GM18502 (cell line): ENCODE results near the gene IL19.
"Not testable (repeated sequence)": the region's sequence is repeated elsewhere in the genome, so short reads cannot be mapped to it uniquely, and the experiment has no call there.

Experiments used
- ATAC-seq: cut with Tn5 transposase; IDR thresholded peaks from one replicate; pipeline ENCODE4 v1.9.1; 2021; ENCODE audit warnings: mild to moderate bottlenecking; ENCODE audit not compliant: unreplicated experiment, poor library complexity

IL19 gene

GRCh38 chr1:206771338-206771692 is 742 bp downstream of the IL19 start:
- no peak for ATAC-seq

- no peak for ATAC-seq
Observed at GRCh38 chr1:206772243-206772937, 1.8 kb downstream of the IL19 start, which contains the start of gene IL10. IL10 (minus strand) TSS chr1:206772494; CDS start chr1:206772435, 59 bp downstream.

DNA sequence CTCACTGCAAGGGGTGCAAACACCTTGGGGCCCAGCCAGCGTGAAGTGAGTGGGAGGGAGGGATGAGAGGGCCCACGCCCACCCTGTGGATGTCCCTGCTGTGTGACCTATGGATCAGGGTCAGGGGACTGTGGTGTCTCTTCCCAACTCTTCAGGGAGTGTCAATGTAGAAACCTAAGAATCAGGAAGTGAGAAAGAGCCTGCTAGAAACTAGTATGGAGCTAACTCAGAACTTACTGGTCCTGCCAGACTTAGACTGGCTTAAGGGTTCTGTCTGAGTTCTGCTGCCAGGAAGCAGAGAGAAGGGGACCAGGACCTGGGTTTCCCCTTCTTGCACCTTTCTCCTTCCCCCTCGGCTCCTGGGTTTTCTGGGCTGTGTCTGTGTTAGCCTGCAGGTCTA is 3.5 kb downstream of the IL19 start:
- ATAC-seq, result no peak

DNA sequence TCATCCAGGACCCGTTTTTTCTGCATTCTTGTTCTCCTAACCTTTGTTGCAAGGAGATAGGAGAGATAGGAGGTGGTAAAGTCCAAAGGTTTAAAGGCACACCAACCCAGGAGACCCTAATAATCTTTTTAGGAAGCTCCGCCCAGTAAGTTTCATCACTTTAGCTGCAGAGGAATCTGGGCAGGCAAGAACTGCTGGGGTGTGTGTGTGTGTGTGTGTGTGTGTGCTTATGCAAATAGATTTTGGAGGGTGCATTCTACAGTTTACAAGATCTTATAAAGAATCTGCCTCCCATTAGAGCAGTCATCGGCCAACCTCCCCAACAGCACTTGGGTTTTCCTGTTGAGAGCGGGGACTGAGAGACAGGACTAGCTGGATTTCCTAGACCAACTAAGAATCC is 5.7 kb downstream of the IL19 start:
- no peak for ATAC-seq

DNA sequence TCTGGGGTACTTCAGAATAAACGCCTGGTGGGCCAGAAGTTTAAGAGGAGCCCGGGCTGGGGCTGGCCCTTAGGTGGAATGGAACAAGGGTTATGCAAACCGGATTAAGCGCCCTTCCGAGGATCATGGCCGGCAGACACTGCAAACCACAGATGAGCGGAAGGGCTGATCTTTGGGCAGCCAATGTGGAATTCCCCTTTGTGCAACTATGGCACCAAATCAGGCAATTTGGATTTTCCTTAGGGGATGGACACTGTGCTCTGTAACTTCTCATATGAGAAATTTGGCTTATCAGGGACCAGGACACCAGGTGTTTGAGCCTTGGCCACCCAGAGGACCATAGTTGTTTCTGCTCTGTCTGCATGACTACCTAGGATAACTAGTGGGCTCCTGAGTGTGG is 7.5 kb downstream of the IL19 start:
- no peak for ATAC-seq

- ATAC-seq, result not testable (repeated sequence)
Observed at GRCh38 chr1:206778911-206779310, 8.3 kb downstream of the IL19 start.

- no peak for ATAC-seq
Observed at GRCh38 chr1:206779638-206780037, 9.1 kb downstream of the IL19 start.

- peak; percentile 54 for ATAC-seq
Observed at GRCh38 chr1:206782448-206782847, 11.9 kb downstream of the IL19 start.

GRCh38 chr1:206783506-206783905 is 12.9 kb downstream of the IL19 start:
- no peak for ATAC-seq

GRCh38 chr1:206784471-206784903 is 13.9 kb downstream of the IL19 start:
- ATAC-seq, result peak; percentile 74

GRCh38 chr1:206785182-206785765 is 14.7 kb downstream of the IL19 start:
- no peak for ATAC-seq

GRCh38 chr1:206786212-206786886 is 15.8 kb downstream of the IL19 start:
- no peak for ATAC-seq

- ATAC-seq, result no peak
Observed at GRCh38 chr1:206787891-206788290, 17.3 kb downstream of the IL19 start.

GRCh38 chr1:206788487-206789050 is 18.0 kb downstream of the IL19 start:
- ATAC-seq, result no peak

- no peak for ATAC-seq
Observed at GRCh38 chr1:206790502-206791250, 20.1 kb downstream of the IL19 start.

DNA sequence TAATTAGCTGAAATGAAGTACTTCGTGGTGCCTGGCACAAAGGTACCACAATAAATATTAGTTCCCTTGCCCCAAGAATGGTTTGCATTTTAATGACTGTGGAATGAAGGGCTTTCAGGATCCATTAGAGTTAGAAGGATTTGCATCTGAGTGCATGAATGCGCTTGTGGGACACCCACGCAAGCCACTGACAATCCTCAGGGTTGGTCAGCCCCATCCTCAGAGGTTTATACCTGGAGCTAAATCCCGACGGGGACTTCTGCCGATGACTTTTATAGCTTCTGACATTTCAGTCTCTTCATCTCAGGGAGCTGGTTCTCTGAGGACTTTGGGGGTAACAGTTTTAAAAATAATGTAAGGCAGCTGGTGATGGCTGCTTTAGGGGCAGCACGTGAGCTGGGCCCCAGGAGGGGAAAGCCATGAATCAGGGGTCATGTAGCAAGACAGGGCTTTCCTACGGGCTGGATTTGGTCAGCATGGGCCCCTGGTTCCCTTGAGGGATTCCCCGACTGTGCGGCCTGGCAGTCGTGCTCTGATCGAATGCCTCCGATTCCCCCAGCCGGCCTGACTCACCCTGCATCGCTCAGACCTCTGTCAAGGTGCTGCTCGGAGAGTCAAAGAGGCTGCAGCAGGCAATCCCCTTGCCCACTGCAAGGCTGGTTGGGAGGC is 22.5 kb downstream of the IL19 start:
- peak; percentile 53 for ATAC-seq

DNA sequence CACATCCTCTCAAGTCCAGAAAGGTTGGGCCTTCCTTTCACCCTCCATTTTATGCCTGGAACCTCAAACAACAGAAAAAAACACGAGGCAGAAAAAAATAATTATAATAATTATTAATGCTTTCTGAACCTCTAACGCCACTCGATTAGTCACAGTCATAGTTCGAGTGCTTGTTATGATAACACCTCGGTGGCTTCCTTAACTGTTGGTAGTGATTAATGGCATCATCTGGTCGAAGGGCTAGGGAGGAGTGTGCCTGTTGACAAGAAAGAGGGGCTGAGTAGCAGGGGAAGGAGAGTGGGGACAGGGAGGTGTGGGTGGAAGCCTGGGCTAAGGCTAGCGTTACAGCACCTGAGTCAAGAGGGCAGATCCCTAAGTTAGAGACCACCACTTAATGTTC is 23.0 kb downstream of the IL19 start:
- ATAC-seq, result no peak

DNA sequence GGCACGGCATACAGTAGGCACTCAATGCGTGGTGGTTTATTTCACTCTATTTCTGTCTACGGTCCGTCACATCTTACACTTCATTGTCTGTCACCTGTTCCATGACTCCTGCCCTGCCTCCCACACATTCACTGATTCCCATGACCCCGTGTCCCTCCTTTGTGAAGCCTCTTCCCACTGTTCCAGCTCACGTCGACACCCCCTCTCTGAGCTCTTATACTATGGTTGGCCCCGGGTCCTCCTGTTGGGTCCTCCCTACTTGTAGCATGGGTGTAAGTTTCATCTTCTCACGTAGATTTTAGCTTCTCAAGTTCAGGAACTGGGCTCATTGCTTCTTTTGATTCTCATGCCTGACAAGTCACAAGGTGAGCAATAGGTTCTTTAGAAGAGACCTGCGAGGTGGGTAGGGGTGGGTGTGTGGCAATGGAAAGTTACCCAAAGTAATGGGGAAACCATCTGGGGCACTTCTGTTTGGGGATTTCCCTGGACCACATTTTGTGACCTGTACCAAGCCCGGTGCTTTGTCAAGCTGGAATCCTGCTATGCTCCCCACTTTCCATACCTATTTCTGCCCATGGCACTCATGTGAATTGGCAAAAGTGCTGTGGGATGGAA is 23.8 kb downstream of the IL19 start:
- ATAC-seq, result no peak

GRCh38 chr1:206796116-206796515 is 25.5 kb downstream of the IL19 start:
- ATAC-seq, result no peak

GRCh38 chr1:206796981-206797402 is 26.4 kb downstream of the IL19 start:
- no peak for ATAC-seq
